AG04449 (cell line): Measurements from ENCODE around the gene CEL.

Experiments
- CTCF ChIA-PET: fragments of 350-600 bp; formaldehyde crosslinking; extraction: SDS; loops from one replicate; lab custom pipeline; 2021; ENCODE audit warnings: antibody characterized with exemption; lab: Yijun Ruan, JAX
- POLR2A ChIA-PET: fragments of 400-600, 350-600 bp; formaldehyde crosslinking; extraction: SDS; loops from one replicate; lab custom pipeline; 2020; ENCODE audit warnings: antibody characterized with exemption, inconsistent platforms; lab: Yijun Ruan, JAX
- DNase-seq: peaks from one replicate; pipeline ENCODE4 v3.0.0-alpha.2; 2010; ENCODE audit warnings: low read depth, low spot score
- H3K4me3 ChIP-seq: 2 replicates; pipeline ENCODE4 v1.5.1; 2011; ENCODE audit warnings: low read depth, mild to moderate bottlenecking, control low read depth, low read length
- CTCF ChIP-seq: IDR thresholded peaks from one replicate; pipeline ENCODE4 v1.5.1; 2011; ENCODE audit warnings: mild to moderate bottlenecking, moderate library complexity, low read length, control low read depth, inconsistent platforms; ENCODE audit not compliant: insufficient read depth; ENCODE audit errors: missing control alignments

The CEL gene

GRCh38 chr9:133086894-133087293 lies 25.1 kb downstream of the CEL start:
- ChIA-PET CTCF (interaction anchor here (1.0 to 1.4 kb wide), 2 partner anchors 10 to 16 kb away, joined by 4 read pairs; no protein-coding TSS in a partner anchor), POLR2A (no interaction called here)
- no peak for DNase-seq
- no peak for TF ChIP-seq CTCF
- H3K4me3 ChIP-seq = no peak overlapping the region

- no peak overlapping the region for H3K4me3 ChIP-seq
- ChIA-PET POLR2A (no interaction called here), CTCF (interaction anchor here (1.0 to 1.4 kb wide), 2 partner anchors 9 to 15 kb away, joined by 4 read pairs; no protein-coding TSS in a partner anchor)
- no peak for DNase-seq
- TF ChIP-seq CTCF = no peak
These were observed 25.8 kb downstream of the CEL start for GRCh38 chr9:133087429-133088145.

- TF ChIP-seq CTCF = no peak
- no peak for DNase-seq
- no peak overlapping the region for H3K4me3 ChIP-seq
- CTCF ChIA-PET = interaction anchor here (1.4 to 2.7 kb wide), 3 partner anchors 14 to 56 kb away, joined by 4 to 16 read pairs (median 4); no protein-coding TSS in a partner anchor
- POLR2A ChIA-PET = no interaction called here
These were observed 26.5 kb downstream of the CEL start for GRCh38 chr9:133088146-133088750.

- DNase-seq = no peak
- TF ChIP-seq CTCF = no peak
- no peak overlapping the region for H3K4me3 ChIP-seq
- CTCF ChIA-PET = interaction anchor here (1.4 to 2.7 kb wide), 2 partner anchors 14 to 56 kb away, joined by 4 to 16 read pairs; no protein-coding TSS in a partner anchor
- POLR2A ChIA-PET = no interaction called here
These were observed 27.0 kb downstream of the CEL start for GRCh38 chr9:133088756-133089155.

- H3K4me3 ChIP-seq = no peak overlapping the region
- CTCF ChIA-PET = interaction anchor here (1.4 to 2.7 kb wide), 2 partner anchors 14 to 55 kb away, joined by 4 to 16 read pairs; no protein-coding TSS in a partner anchor
These were observed 27.5 kb downstream of the CEL start for GRCh38 chr9:133089271-133089671.

More at GRCh38 chr9:133089271-133089671, 27.5 kb downstream of the CEL start:
- DNase-seq = no peak
- TF ChIP-seq CTCF = no peak
- POLR2A ChIA-PET = no interaction called here
